Loucy (cell line): Measurements from ENCODE around the gene BPIFB1.

ENCODE experiments used
- EZH2phosphoT487 ChIP-seq: fragments of 200-600 bp; IDR thresholded peaks from 2 replicates; pipeline ENCODE4 v1.6.1; 2018; ENCODE audit warnings: antibody characterized with exemption, mild to moderate bottlenecking, moderate library complexity, borderline replicate concordance
- TF ChIP-seq, protein P1 (sequence below): fragments of 200-600 bp; sonication (generic); conservative IDR thresholded peaks from 2 replicates; pipeline ENCODE4 v1.5.1; 2014; ENCODE audit warnings: mild to moderate bottlenecking, antibody characterized with exemption, low read length

DNA sequence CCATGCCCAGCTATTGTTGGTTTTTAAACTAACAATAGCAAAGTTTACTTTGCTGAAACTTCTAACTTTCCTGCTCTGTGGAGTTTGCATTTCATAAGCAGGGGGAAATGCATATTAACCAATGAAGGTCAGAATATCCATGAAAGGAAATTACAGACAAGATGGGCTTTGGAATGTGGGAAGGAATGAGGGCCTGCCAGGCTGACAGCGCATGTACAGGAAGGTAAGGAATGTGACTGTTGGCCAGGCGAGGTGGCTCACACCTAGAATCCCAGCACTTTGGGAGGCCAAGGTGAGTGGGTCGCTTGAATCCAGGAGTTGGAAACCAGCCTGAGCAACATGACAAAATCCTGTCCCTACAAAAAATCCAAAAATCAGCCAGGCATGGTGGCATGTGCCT is 68.7 kb downstream of the BPIFB1 start:
- TF ChIP-seq, protein P1, sequence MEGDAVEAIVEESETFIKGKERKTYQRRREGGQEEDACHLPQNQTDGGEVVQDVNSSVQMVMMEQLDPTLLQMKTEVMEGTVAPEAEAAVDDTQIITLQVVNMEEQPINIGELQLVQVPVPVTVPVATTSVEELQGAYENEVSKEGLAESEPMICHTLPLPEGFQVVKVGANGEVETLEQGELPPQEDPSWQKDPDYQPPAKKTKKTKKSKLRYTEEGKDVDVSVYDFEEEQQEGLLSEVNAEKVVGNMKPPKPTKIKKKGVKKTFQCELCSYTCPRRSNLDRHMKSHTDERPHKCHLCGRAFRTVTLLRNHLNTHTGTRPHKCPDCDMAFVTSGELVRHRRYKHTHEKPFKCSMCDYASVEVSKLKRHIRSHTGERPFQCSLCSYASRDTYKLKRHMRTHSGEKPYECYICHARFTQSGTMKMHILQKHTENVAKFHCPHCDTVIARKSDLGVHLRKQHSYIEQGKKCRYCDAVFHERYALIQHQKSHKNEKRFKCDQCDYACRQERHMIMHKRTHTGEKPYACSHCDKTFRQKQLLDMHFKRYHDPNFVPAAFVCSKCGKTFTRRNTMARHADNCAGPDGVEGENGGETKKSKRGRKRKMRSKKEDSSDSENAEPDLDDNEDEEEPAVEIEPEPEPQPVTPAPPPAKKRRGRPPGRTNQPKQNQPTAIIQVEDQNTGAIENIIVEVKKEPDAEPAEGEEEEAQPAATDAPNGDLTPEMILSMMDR: no peak
- no peak for TF ChIP-seq EZH2phosphoT487
